Fibroblast of villous mesenchyme (primary cell): ENCODE results near the gene DST. TPM values are rescaled to one million over a fixed set of nuclear protein-coding genes. Genes with fewer than 3 reads are reported as not detected.

Experiments
- DNase-seq: peaks from one replicate; pipeline ENCODE4 v3.0.0-alpha.2; 2010; ENCODE audit warnings: low read depth
- H3K4me3 ChIP-seq: 2 replicates; pipeline ENCODE4 v1.5.1; 2011; ENCODE audit warnings: low read depth, mild to moderate bottlenecking, low read length
- CTCF ChIP-seq: IDR thresholded peaks from 2 replicates; pipeline ENCODE4 v1.5.1; 2012; ENCODE audit warnings: low read depth, mild to moderate bottlenecking, low read length; ENCODE audit not compliant: insufficient read depth
- total RNA-seq: library from RNA; depleted of rRNA; stranded (reverse); fragments of >200 nt; gene quantifications from 2 replicates; pipeline ENCODE4 v1.2.3, GENCODE V29; 2012

DST gene
- total RNA-seq, 1 donor, result 509 TPM

- no peak for DNase-seq
- no peak overlapping the region for H3K4me3 ChIP-seq
- TF ChIP-seq CTCF, result no peak
These were observed 202.1 kb downstream of the DST start for GRCh38 chr6:56440551-56440981.

- DNase-seq, result no peak
- H3K4me3 ChIP-seq, result no peak overlapping the region
- TF ChIP-seq CTCF, result no peak
These were observed 205.4 kb downstream of the DST start for GRCh38 chr6:56437171-56437900.

GRCh38 chr6:56435754-56436153 is 206.9 kb downstream of the DST start:
- no peak for DNase-seq
- TF ChIP-seq CTCF, result no peak
- no peak overlapping the region for H3K4me3 ChIP-seq

- no peak for TF ChIP-seq CTCF
- no peak for DNase-seq
- no peak overlapping the region for H3K4me3 ChIP-seq
These were observed 207.4 kb downstream of the DST start for GRCh38 chr6:56435326-56435725.

GRCh38 chr6:56434606-56435005 is 208.1 kb downstream of the DST start:
- no peak for TF ChIP-seq CTCF
- no peak overlapping the region for H3K4me3 ChIP-seq
- no peak for DNase-seq

- no peak for TF ChIP-seq CTCF
- no peak for DNase-seq
- H3K4me3 ChIP-seq, result no peak overlapping the region
These were observed 209.6 kb downstream of the DST start for GRCh38 chr6:56433119-56433518.

- TF ChIP-seq CTCF, result no peak
- no peak for DNase-seq
These were observed 210.5 kb downstream of the DST start for GRCh38 chr6:56432194-56432593.

More at GRCh38 chr6:56432194-56432593, 210.5 kb downstream of the DST start:
- no peak overlapping the region for H3K4me3 ChIP-seq
